ENCODE measurements around the gene FAM76A. TPM values are rescaled to one million over a fixed set of nuclear protein-coding genes. Genes with fewer than 3 reads are reported as not detected.
"Not testable (repeated sequence)": the region's sequence is repeated elsewhere in the genome, so short reads cannot be mapped to it uniquely, and the experiment has no call there.

Gene FAM76A
- total RNA-seq, 1 donor = 21.1 TPM

DNA sequence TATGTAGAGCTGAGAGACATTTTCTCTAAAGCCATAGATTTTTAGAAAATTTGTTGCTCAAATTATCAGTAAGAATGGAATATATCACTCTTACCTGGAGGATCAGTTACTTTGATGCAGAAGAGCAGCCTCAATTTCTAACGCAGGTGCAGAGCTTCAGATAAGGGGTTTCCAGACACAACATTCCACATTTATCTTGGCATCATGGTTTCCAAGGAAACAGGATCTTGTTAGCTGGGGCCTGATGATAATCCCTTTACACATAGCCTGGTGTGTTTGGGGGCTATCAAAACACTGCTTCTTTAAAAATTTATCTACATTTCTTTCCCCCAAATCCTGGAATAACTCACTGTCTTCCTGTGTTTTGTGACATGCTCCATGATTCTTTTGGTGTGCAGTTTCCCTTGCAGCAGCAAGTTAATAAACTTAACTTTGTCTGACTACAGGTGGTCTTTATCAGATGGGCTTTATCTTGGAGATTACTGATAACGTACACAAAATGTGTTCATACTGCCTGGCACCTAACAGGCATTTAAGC lies 44.6 kb downstream of the FAM76A start:
- no peak for DNase-seq (ENCODE audit: low read depth)
- TF ChIP-seq, protein P1, sequence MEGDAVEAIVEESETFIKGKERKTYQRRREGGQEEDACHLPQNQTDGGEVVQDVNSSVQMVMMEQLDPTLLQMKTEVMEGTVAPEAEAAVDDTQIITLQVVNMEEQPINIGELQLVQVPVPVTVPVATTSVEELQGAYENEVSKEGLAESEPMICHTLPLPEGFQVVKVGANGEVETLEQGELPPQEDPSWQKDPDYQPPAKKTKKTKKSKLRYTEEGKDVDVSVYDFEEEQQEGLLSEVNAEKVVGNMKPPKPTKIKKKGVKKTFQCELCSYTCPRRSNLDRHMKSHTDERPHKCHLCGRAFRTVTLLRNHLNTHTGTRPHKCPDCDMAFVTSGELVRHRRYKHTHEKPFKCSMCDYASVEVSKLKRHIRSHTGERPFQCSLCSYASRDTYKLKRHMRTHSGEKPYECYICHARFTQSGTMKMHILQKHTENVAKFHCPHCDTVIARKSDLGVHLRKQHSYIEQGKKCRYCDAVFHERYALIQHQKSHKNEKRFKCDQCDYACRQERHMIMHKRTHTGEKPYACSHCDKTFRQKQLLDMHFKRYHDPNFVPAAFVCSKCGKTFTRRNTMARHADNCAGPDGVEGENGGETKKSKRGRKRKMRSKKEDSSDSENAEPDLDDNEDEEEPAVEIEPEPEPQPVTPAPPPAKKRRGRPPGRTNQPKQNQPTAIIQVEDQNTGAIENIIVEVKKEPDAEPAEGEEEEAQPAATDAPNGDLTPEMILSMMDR (IDR thresholded peaks at IDR 0.05; ENCODE audit: insufficient read depth, low read length) = no peak
- no peak overlapping the region for H3K4me3 ChIP-seq (ENCODE audit: low read depth, low read length)

DNA sequence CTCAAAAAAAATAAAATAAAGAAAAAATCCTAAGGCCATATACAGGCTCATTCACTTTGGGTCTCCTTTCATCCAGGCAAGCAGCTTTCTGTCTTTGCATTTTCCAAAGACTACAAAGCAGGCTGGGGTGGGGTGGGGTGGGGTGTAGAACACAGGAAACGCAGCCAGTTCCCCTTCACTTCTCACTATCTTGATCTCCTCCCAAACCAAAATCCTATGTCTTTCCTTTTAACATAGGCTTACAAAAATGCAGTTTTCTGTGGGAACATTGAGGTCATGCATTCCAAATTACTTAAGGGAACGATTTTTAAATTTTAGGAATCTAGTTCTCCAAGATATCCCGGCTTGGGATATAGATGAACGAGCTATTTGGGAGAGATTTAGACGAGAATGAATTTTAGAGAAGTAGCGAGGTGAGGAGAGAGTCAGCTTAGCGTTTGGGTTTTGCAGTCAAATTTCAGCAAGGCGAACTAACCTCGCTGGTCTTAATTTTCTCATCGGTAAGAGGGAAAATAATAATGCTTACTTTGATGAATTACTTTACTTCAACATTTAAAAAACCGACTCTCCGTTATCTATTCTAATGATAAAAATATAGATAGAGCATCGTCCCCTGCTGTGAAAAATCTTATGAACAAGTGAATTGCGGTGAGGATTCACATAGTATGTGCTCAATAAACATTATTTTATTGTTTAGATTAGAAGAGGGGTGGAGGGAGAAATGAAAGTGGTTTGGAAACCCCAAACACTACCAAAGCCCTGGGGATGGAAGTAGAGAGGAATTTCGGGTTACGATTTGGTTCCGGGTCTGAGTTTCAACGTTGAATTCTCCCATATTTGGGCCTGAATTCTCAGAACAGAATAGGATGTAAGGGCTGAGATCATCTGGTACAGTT lies 46.5 kb downstream of the FAM76A start:
- peak overlapping the region; percentile 57 for H3K4me3 ChIP-seq (ENCODE audit: low read depth, low read length)
- peak; percentile 81 for DNase-seq (ENCODE audit: low read depth)
- TF ChIP-seq, protein P1 (IDR thresholded peaks at IDR 0.05; ENCODE audit: insufficient read depth, low read length) = no peak

DNA sequence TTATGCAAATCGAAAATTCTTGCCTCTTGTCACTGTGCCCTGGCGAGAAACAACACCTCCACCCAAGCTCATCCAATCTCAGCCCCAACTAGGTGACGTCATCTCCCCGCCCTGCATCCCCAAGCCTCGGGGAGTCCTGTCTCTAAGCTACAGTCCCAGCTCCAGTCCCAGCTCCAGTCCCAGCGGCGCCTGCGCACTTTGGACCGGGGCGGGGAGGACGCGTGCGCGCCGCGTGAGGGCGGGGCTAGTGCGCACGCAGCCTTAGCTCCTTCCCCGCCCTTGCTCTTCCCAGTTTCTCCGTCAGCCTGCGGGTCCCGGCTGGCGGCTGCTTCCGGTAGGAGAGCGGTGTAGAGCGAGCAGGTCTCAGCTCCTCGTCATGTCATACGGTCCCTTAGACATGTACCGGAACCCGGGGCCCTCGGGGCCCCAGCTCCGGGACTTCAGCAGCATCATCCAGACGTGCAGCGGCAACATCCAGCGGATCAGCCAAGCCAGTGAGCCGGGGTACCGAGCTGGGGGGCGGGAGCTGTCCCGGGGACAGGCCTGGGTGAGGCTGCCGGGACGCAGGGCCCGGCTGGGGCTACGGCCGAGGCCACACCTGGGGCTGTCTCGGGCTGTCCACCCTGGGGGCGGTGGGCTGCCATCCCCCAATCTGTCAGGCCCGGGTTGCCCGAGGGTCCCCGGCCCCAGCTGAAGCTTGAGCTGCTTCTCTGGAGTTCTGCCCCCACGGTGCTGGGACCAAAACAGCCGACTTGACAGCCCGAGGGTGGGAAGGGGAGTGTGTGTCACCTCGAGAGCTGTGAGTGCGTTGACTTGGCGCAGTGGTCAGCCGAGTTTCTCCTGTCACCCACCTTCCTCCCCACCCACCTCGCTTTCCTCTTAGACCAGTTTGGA lies 47.4 kb downstream of the FAM76A start, which contains the start of gene STX12:
STX12 (plus strand) TSS at position 288 of the 894 bp plus-strand sequence; CDS start at position 377, 89 bp downstream.
- DNase-seq (ENCODE audit: low read depth) = peak; percentile 100
- H3K4me3 ChIP-seq (ENCODE audit: low read depth, low read length) = peak within 1 kb of the TSS; percentile 94
- TF ChIP-seq, protein P1 (IDR thresholded peaks at IDR 0.05; ENCODE audit: insufficient read depth, low read length) = no peak

DNA sequence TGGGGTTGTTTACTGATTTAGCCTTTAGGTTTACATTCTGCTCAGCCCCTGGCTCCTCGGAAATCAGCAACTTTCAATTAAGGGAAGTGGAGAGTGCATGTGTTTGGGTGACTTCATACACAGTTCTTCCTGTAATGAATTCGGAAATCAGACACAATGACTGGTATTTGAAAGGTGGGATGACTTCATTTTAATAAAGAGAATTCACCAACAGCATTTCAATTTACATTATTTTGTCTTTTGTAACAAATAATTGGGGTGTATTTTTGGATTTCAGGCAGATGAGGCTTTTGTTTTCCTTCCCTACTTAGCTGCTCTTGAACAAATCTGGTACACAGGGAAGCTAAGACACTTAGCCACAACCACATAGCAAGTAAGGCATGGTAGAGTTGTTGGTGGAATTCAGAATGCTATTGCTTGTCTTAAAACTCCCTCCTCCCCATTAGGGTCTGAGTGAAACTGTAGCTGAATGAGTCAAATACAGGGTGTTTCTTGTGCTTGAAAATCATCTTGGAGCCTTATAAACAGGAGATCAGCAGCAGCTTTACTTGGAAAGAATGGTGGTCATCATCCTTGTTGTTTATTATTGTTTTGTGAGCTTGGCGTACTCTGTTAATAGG lies 48.2 kb downstream of the FAM76A start:
- peak; percentile 46 for DNase-seq (ENCODE audit: low read depth)
- H3K4me3 ChIP-seq (ENCODE audit: low read depth, low read length) = peak overlapping the region; percentile 94
- TF ChIP-seq, protein P1 (IDR thresholded peaks at IDR 0.05; ENCODE audit: insufficient read depth, low read length) = no peak

DNA sequence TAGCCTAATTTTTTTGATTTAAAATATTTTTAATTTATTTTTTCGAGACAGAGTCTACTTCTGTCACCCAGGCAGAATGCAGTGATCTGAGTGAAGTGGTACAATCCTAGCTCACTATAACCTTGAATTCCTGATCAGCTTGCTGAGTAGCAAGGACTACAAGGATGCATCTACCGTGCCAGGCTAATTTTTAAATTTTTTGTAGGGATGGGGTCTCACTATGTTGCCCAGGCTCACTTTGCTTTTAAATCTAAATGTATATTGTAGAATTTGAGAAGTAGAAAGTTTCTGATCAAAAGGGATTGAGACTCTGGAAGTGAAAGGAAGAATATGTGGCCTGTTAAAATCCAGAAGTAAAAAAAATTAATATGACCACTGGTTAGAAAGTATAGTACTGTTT lies 48.9 kb downstream of the FAM76A start:
- no peak for DNase-seq (ENCODE audit: low read depth)
- peak overlapping the region; percentile 94 for H3K4me3 ChIP-seq (ENCODE audit: low read depth, low read length)
- TF ChIP-seq, protein P1 (IDR thresholded peaks at IDR 0.05; ENCODE audit: insufficient read depth, low read length) = no peak

DNA sequence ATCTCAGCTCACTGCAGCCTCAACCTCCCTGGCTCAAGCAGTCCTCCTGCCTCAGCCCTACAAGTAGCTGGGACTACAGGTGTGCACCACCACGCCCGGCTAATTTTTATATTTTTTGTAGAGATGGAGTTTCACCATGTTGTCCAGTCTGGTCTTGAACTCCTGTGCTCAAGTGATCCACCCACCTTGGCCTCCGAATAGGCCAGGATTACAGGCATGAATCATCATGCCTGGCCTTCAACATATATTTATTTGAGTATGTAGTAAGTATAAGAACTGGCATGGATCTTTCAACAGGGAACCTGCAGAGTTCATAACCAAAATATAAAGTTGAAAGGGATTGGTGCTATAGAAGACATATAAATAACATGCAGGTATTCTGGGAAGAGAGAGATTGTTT lies 49.6 kb downstream of the FAM76A start:
- not testable (repeated sequence) for DNase-seq (ENCODE audit: low read depth); H3K4me3 ChIP-seq (ENCODE audit: low read depth, low read length)

DNA sequence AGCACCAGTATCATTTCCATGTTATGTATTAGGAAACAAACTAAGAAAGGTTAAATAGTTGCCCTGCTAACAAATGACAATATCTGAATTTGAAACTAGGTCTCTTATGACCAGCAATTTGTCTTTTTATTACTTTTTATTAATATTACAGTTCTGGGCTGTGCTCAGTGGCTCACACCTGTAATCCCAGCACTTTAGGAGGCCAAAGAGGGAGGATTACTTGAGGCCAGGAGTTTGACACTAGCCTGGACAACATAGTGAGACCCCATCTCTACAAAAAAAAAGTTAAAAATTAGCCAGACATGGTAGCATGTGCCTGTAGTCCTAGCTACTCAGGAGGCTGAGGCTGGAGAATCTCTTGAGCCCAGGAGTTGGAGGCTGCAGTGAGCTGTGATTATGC lies 50.5 kb downstream of the FAM76A start:
- not testable (repeated sequence) for H3K4me3 ChIP-seq (ENCODE audit: low read depth, low read length); DNase-seq (ENCODE audit: low read depth)
